Duodenal mucosa (tissue), 2 donors: Measurements from ENCODE around the gene APOC4.

Source experiments
- H3K27ac ChIP-seq: one replicate; pipeline ENCODE4 v1.7.0; 2013; ENCODE audit warnings: low read depth, low read length
- H3K27me3 ChIP-seq, 2 donors: one replicate each; pipeline ENCODE4 v1.7.0; 2013; ENCODE audit warnings: low read length in 2 of 2, control low read depth in 1 of 2; ENCODE audit not compliant: insufficient read depth in 2 of 2, control insufficient read depth in 1 of 2
- H3K36me3 ChIP-seq, 2 donors: one replicate each; pipeline ENCODE4 v1.7.0; 2013; ENCODE audit warnings: low read length in 2 of 2, control low read depth in 1 of 2; ENCODE audit not compliant: insufficient read depth in 2 of 2, control insufficient read depth in 1 of 2
- H3K4me1 ChIP-seq, 2 donors: one replicate each; pipeline ENCODE4 v1.7.0; 2013; ENCODE audit warnings: low read length in 2 of 2, control low read depth in 1 of 2; ENCODE audit not compliant: insufficient read depth in 2 of 2, control insufficient read depth in 1 of 2
- H3K4me3 ChIP-seq, 2 donors: one replicate each; pipeline ENCODE4 v1.7.0; 2013; ENCODE audit warnings: low read length in 2 of 2, low read depth in 1 of 2
- H3K9ac ChIP-seq, 2 donors: one replicate each; pipeline ENCODE4 v1.7.0; 2013; ENCODE audit warnings: low read length in 2 of 2, low read depth in 1 of 2
- H3K9me3 ChIP-seq, 2 donors: one replicate each; pipeline ENCODE4 v1.7.0; 2013; ENCODE audit warnings: low read length in 2 of 2, control low read depth in 1 of 2; ENCODE audit not compliant: control insufficient read depth in 1 of 2

The APOC4 gene

GRCh38 chr19:44974857-44975256, 32.8 kb downstream of the APOC4 start:
- H3K4me3 ChIP-seq, result no peak overlapping the region
- no peaks in the 10 kb centered on the region for H3K27me3 ChIP-seq
- H3K27ac ChIP-seq, result no peak overlapping the region
- no peak overlapping the region for H3K9ac ChIP-seq
- H3K4me1 ChIP-seq, result no peaks in the 10 kb centered on the region
- H3K36me3 ChIP-seq, result peaks cover 40 to 74% of the 10 kb centered on the region in 2 donors
- no peaks in the 10 kb centered on the region for H3K9me3 ChIP-seq

- Histone ChIP-seq H3K4me1 (no peaks in the 10 kb centered on the region), H3K9me3 (no peaks in the 10 kb centered on the region), H3K36me3 (peaks cover 40 to 74% of the 10 kb centered on the region in 2 donors), H3K27ac (no peak overlapping the region), H3K4me3 (no peak overlapping the region), H3K27me3 (no peaks in the 10 kb centered on the region), H3K9ac (no peak overlapping the region)
Observed at GRCh38 chr19:44975444-44975843, 33.4 kb downstream of the APOC4 start.

GRCh38 chr19:44984005-44984404, 42.0 kb downstream of the APOC4 start:
- Histone ChIP-seq H3K9me3 (no peaks in the 10 kb centered on the region), H3K9ac (no peak overlapping the region), H3K36me3 (peaks cover 13 to 78% of the 10 kb centered on the region in 2 donors), H3K4me1 (no peaks in the 10 kb centered on the region), H3K27me3 (no peaks in the 10 kb centered on the region), H3K4me3 (no peak overlapping the region), H3K27ac (no peak overlapping the region)

- Histone ChIP-seq H3K9ac (no peak overlapping the region), H3K36me3 (peaks cover 13 to 81% of the 10 kb centered on the region in 2 donors), H3K27me3 (no peaks in the 10 kb centered on the region), H3K4me3 (no peak overlapping the region), H3K4me1 (no peaks in the 10 kb centered on the region), H3K27ac (no peak overlapping the region), H3K9me3 (no peaks in the 10 kb centered on the region)
Observed at GRCh38 chr19:44985445-44985844, 43.4 kb downstream of the APOC4 start.

- H3K27me3 ChIP-seq, result no peaks in the 10 kb centered on the region
- no peak overlapping the region for H3K4me3 ChIP-seq
- H3K36me3 ChIP-seq, result peaks cover 22 to 87% of the 10 kb centered on the region in 2 donors
- no peak overlapping the region for H3K27ac ChIP-seq
- no peak overlapping the region for H3K9ac ChIP-seq
- H3K9me3 ChIP-seq, result no peaks in the 10 kb centered on the region
- H3K4me1 ChIP-seq, result no peaks in the 10 kb centered on the region
Observed at GRCh38 chr19:44986389-44986788, 44.4 kb downstream of the APOC4 start.

- Histone ChIP-seq H3K9me3 (no peaks in the 10 kb centered on the region), H3K9ac (no peak overlapping the region), H3K4me3 (no peak overlapping the region), H3K27ac (no peak overlapping the region), H3K27me3 (no peaks in the 10 kb centered on the region), H3K36me3 (peaks cover 25 to 88% of the 10 kb centered on the region in 2 donors), H3K4me1 (no peaks in the 10 kb centered on the region)
Observed at GRCh38 chr19:44987148-44987675, 45.2 kb downstream of the APOC4 start.

- H3K36me3 ChIP-seq, result peaks cover 29 to 86% of the 10 kb centered on the region in 2 donors
Observed at GRCh38 chr19:44988273-44988672, 46.2 kb downstream of the APOC4 start.

GRCh38 chr19:44988896-44989556, 47.0 kb downstream of the APOC4 start:
- H3K27me3 ChIP-seq, result no peaks in the 10 kb centered on the region
- H3K9me3 ChIP-seq, result no peaks in the 10 kb centered on the region
- no peak overlapping the region for H3K9ac ChIP-seq
- H3K27ac ChIP-seq, result no peak overlapping the region
- no peak overlapping the region for H3K4me3 ChIP-seq
- no peaks in the 10 kb centered on the region for H3K4me1 ChIP-seq
- peaks cover 29 to 86% of the 10 kb centered on the region in 2 donors for H3K36me3 ChIP-seq

More at GRCh38 chr19:44988273-44988672, 46.2 kb downstream of the APOC4 start:
- no peaks in the 10 kb centered on the region for H3K27me3 ChIP-seq
- H3K27ac ChIP-seq, result no peak overlapping the region
- H3K4me1 ChIP-seq, result no peaks in the 10 kb centered on the region
- H3K9ac ChIP-seq, result no peak overlapping the region
- H3K9me3 ChIP-seq, result no peaks in the 10 kb centered on the region
- no peak overlapping the region for H3K4me3 ChIP-seq

- H3K9me3 ChIP-seq, result no peaks in the 10 kb centered on the region
- H3K27ac ChIP-seq, result no peak overlapping the region
- H3K36me3 ChIP-seq, result peaks cover 29 to 74% of the 10 kb centered on the region in 2 donors
- H3K9ac ChIP-seq, result no peak overlapping the region
- H3K4me3 ChIP-seq, result no peak overlapping the region
- H3K27me3 ChIP-seq, result no peaks in the 10 kb centered on the region
- no peaks in the 10 kb centered on the region for H3K4me1 ChIP-seq
Observed at GRCh38 chr19:44990459-44990858, 48.4 kb downstream of the APOC4 start.

GRCh38 chr19:44990966-44991365, 48.9 kb downstream of the APOC4 start:
- no peak overlapping the region for H3K27ac ChIP-seq
- H3K9me3 ChIP-seq, result no peaks in the 10 kb centered on the region
- H3K4me1 ChIP-seq, result no peaks in the 10 kb centered on the region
- H3K9ac ChIP-seq, result no peak overlapping the region
- H3K27me3 ChIP-seq, result no peaks in the 10 kb centered on the region
- H3K36me3 ChIP-seq, result peaks cover 29 to 69% of the 10 kb centered on the region in 2 donors
- no peak overlapping the region for H3K4me3 ChIP-seq
